ENCODE data around the gene NEMP1.
"Not testable (repeated sequence)": the region's sequence is repeated elsewhere in the genome, so short reads cannot be mapped to it uniquely, and the experiment has no call there.

NEMP1 gene

DNA sequence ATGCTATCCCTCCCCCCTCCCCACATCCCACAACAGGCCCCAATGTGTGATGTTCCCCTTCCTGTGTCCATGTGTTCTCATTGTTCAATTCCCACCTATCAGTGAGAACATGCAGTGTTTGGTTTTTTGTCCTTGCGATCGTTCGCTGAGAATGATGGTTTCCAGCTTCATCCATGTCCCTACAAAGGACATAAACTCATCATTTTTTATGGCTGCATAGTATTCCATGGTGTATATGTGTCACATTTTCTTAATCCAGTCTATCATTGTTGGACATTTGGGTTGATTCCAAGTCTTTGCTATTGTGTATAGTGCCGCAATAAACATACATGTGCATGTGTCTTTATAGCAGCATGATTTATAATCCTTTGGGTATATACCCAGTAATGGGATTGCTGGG, 25.4 kb downstream of the NEMP1 start:
- not testable (repeated sequence) for DNase-seq

DNA sequence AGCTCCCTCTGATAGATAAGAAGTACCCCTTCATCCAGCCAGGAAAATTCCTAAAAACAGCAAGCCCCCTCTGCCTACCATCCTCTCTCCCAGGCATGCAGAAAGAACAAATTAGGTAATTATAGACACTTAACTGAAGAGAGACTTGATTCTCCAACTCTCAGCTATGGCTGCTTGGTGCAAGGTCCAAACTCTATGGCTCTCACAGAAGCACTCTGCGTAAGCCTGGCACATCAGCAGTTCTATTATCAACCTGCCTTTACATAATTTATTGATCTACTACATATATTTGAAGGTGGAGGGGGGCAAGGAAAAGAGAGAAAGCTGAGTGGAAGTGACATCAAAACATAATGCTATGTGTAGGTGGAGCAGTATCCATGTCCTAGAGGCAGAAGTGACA, 27.6 kb downstream of the NEMP1 start:
- DNase-seq = no peak

DNA sequence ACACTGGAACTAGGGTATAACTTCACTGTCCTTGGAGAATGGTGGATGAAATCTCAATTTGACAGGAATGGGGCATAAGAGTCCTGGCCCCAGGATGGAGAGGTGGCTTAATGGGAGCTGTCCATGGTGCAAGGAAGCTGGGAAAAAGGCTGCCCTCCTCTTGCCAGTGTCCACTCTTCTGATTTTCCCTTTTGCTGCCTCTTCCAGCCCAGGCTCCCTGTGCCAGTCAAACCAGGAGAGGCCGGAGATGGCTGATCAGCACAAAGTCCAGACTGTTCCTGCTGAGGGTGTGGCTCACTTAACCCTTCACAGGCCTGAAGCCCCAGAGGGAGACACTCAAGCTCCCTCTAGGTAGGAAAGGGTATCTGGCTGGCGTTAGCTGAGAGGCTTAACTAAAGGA, 28.7 kb downstream of the NEMP1 start, which contains the start of gene MYO1A:
TSS of gene MYO1A (minus strand) at position 240 of the 400 bp plus-strand sequence. CDS start 1,806 bp downstream, outside the sequence.
- DNase-seq = no peak

DNA sequence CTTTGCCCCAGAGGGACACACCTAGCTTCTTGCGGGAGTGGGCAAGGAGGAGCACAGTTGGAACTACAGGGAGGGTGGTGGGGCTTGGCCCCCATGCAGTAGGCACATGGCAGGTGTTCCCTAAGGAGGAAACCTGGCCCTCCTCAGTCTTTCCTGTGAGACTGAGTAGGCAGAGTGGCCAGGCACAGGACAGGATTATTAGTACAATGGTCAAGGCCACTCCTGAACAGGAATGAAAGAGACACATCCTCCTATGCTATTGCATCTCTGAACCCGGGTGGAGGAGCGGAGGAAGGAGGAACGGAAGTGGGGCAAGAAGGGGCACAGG, 29.5 kb downstream of the NEMP1 start:
- DNase-seq = no peak

DNA sequence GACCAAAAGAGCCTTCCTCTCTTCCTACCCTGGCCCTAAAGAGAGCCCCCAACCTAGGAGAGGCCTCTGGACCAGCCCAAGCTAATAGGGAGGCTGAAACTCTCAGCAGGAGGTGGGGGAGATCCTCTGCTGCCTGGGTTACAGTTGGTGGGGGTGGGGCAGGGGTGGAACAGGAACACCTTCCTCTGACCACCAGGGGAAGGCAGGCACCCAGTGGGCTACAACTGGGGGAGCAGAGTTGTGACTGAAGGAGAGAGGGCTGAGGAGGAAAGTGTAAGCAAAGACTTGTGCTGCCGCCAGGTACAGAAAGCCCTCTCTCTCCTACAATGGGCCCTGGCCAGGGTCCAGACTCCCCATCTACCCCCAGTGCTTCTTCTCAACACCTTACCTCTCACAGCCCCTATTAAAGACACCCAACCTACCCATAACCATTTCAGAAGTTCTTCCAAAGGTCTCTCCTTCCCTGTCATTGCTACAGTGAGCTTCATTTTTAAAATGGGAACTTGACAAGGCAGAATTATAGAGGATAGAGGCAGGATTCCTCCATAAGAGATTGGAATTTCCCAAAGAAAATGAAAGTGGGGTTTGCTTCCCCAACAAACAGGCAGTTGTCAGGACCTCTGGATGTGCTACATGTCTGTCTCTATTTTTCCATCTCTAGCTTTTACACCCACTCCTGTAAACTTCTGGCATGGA, 30.0 kb downstream of the NEMP1 start:
- no peak for DNase-seq

DNA sequence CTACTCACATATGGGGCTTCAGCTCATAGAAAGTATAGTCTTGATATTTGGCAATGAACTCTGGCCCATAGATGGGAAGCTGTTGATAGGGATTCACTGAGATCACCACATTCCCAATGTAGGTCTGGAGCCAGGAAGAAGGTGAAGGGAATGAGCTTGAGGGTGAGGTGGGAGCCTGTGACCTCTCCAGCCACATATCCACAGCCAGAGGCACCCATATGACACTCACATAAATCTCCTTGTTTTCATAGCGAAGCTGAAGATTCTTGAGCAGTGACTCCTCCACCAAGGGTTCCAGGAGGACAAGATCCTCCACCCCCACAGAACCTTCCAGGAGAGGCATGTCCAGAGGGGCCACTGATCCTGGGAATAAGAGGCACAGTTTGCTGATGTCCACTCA, 30.6 kb downstream of the NEMP1 start:
- no peak for DNase-seq

DNA sequence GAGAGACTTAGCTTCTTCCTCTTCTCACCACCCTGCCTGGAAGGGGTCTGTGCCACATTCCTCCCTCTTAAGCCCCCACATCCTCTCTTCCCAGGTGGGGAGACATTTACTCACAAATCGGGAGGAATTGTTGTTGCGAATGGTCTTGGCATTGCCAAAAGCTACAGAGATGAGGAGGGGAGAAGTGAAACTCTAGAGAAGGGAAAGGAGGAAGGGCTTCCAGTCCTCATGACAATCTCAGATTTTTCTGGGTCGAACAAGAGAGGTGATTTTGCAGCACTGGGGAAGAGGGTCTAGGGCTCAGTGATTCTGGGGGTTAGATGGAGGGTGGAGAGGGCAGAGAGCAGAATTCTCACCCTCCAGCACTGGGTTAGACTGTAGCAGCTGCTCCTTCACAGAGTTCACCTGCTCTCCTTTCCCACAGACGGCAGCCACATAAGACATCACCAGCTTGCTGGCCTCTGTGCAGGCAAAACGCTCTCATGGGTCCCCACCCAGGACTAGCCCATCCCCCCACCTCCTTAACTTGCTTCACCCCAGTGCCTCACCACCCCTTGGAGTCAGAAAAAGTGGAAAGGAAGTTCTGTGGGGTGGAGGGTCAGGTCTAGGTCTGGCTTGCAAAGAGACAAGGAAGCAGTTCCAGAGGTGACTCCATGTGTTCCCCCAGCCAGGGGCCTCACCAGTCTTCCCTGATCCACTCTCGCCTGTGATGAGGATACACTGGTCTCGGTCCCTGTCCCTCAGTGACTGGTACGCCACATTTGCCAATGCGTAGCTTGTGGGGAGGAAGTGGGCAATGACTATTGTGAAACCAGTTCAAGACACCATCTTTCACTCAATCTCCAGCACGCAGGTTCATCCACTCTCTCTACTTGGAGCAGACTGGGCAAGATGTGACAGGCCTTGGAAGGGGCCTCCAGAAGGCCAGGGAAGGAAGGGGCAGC, 31.4 kb downstream of the NEMP1 start:
- no peak for DNase-seq

DNA sequence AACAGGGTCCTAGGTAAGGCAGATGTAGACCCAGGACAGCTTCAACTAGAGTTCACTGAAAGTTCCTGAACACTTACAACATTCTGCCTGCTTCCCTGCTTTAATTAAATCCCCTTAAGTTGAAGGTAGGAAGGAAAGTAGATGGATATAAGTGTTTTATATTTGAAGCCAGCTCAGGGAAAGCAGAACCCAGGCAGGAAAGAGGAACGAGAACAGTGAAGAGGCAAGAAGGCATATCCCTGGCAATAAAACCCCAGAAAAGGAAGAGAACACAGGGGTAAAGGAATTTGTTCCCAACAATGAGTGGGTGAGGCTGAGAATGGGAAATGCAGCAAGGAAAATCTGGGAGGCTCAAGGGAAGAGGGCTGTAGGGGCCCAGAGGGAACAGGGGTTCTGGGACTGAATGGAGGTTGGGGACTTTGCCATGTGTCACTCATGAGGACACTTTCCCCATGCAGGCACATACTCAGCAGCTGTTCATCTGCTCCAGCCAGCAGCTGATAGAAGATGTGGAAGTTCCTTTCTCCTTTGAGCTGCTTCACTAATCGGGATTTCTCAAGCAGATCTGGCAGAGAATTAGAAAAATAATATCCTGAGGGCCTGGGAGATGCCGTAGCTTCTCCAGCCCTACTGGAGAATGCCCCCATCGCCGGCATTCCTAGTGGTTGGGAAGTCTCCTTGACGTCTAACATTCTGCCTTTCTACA, 32.4 kb downstream of the NEMP1 start:
- no peak for DNase-seq

DNA sequence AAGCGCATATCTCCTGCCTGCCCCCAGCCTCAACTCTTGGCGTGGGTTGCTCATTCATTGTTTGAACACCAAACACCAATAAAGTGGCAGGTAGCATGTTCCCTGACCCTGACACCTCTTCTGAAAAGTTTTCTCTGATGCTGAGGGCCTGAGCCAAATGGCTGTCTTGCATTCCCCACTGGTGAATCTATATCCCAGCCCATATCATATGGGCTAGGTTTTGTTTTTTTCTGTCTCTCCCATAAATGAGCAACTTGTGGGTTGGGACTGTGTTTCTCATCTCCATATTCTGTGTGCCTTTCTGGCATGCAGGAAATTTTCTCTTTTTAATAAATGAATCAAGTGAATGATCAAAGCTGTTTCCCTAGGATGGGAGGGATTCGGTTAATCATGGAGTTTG, 33.7 kb downstream of the NEMP1 start:
- no peak for DNase-seq

DNA sequence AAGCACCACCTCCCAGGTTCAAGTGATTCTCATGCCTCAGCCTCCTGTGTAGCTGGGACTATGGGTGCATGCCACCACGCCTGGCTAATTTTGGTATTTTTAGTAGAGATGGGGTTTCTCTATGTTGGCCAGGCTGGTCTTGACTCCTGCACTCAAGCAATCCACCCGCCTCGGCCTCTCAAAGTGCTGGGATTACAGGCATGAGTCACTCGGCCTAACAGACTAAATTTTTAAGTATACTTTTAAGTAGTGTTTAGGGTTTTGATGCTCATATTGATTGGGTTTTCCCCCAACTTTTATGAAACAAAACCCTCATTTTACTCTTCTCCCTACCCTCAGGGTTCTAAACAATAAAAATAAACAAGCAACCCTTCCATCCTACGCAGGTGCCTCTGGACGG, 34.1 kb downstream of the NEMP1 start:
- DNase-seq = no peak

DNA sequence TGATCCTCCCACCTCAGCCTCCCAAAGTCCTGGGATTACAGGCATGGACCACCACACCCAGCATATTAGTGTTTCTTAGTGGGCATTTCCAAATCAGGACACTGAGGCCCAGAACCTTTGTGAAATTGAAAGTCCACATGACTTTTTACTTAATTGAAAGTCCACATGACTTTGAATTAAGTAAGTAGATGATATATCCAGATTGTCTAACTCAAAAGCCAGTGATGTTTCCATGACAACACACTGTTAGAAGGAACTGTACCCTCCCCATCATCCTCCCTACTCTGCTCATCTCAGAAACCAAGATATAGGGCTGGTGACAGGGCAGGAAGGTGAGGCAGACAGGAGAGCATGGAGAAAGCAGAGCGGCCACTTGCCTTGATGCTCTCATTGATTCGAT, 35.9 kb downstream of the NEMP1 start:
- DNase-seq = no peak

DNA sequence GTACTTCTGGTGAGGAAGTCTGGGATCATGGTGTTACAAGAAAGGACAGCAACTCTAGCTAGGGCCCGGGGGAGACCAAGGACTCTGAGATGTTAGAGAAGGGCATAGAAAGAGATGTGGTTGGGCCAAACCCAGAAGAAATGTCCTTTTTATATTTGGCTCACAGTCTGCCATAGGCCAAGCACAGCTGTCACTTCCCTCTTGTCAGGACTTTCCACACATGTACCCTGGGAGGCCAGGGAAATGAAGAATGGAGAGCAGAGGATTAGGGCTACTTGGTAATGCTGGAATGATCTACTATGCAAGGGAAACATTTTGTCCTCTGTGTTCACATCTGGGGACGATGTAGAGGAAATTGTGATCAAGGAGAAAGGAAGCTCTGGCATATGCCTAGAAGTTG, 37.8 kb downstream of the NEMP1 start:
- DNase-seq = no peak

DNA sequence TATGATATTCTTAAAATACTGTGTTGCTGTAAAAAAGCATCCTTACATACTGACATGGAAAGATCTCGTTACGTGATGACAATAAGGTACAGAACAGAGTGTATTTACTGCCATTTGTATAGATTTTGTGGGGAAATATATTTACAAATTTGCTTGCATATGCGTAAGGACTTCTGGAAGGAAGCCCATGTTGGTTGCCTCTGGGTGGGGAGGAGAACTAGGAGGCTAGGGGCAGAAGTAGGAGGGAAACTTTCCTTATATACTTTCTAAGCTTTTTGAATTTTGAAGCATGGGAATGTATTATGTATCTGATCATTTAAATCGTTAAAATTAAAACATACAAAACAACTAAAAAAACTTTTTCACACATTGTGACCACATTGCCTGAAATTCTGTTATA, 38.4 kb downstream of the NEMP1 start:
- DNase-seq = no peak

DNA sequence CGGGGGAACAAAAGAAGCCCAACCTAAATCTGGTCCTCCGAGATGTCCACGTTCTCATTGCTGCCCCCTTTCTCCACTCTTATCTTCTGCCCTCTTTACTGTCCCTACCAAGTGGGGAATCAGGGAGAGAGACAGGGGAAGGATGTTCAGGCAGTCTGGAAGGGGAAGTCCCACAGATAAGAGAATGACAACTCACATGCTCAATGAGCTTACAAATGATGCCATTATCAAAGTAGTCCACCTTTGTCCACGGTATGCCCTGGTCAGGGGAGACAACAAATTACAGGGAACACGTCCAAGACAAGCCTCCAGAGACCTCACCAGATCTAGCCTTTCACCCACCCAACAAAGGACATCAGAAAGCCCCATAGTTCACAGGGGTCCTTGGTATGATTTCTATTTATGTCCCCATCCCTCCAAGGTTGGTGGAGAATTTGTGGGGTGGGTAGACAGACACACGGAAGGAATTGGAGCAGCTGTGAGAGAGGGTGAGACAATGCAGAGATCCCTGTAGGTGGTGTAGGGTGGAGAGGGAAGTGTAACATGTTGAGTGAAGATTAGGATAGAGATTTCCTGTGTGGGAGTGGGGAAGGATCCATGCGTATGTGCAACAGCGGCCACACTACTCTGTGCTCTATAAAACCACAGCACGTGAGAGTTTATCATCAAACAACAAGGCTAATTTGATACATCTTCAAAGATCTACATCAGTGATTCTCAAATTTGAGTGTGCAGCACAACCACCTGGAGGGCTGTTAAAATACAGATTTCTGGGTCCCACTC, 39.4 kb downstream of the NEMP1 start:
- peak; percentile 68 for DNase-seq

DNA sequence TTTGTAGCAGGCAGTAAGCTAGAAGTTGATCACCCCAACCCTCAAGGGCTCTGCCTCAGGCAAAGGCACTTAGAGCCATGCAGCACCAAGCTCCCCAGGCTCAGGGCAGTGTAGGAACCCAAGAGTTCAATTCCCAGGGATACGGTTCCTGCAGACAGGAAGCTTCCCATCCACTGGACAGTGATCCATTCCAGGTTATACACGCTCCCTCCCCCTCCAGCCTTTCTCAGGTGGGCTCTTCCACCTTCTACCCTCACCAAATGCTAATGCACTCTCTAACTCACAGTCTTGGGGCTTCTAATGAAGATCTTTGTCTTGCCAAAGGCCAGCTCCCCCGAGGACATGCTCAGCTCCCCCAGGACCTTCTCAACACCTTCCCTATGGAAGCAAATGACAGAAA, 41.3 kb downstream of the NEMP1 start:
- no peak for DNase-seq

DNA sequence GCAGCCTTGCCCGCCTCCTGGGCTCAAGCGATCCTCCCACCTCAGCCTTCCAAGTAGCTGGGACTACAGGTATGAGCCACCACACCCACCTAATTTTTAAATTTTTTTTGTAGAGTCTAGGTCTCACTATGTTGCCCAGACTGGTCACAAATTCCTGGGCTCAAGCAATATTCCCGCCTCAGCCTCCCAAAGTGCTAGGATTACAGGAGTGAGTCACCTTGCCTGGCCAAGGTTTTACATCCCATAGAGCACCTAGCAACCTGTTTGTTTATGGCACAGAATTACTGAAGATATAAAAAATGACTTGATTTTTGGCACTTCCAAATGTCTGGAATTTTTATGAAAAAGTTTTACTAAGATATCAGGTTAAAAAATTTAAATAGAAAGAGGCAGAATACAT, 45.2 kb downstream of the NEMP1 start:
- DNase-seq = no peak

DNA sequence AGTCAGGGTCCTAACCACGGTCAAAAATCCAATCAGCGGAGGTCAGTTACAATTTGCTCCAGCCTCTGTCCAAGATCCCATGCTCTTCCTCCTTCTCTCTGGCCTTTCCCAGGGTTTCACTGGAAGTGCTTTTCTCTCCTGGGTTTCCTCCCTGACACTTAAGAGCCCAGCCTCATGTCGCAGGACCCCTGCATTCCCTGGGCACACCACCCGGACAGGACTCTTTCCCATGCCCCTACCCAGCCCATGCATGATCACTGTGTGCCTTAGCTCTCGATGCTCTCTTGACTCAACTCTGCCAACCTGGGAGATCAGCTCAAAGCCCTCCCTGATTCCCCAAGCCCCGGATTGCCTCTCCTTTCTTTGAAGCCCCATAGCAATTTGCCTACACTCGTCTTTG, 46.8 kb downstream of the NEMP1 start:
- DNase-seq = no peak

DNA sequence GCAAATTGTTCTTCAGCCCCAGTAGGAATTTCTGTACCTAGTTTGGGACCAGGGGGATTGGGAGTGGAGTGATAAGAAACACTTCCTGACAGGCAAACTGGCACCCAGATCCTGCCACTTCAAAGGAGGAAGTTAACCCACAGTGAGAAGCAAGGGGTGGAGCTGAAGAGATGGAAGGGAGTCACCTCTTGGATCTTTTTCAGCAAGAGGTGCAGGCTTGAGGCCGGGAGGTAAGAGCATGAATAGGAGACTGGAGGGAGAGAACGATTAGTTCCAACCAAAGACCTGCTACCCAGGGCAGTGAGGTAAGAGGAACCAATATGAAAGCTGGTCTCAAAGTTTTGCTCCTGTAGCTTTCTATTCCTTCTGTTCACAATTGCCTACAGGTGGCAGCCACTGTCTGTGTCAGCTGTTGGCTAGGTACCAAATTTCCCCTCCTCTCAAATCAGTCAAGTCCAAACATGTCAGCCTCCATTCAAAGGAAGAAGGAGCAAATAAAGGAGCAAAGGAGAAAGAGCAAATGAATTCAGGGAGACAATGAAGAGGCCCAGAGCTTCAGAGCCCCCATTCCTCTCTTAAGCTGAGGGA, 47.4 kb downstream of the NEMP1 start:
- peak; percentile 65 for DNase-seq

DNA sequence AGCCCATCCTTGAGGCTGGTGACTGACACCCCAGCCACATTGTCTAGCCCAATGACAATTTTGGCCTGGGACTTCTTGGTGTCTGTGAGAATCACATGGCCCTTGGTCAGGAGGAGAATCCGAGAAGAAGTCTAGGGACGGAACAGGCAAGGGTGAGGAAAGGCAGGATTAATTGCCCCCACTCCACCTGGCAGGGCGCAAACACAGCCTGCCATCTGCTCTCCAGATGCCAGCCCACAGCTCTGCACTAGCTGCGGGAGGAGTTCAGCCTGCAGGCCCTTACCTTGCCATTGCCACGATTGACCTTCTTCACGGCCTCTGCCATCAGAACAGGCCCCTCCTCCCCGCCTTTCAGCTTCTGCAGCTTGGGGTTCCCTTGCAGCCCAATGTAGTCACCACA, 49.1 kb downstream of the NEMP1 start:
- no peak for DNase-seq

DNA sequence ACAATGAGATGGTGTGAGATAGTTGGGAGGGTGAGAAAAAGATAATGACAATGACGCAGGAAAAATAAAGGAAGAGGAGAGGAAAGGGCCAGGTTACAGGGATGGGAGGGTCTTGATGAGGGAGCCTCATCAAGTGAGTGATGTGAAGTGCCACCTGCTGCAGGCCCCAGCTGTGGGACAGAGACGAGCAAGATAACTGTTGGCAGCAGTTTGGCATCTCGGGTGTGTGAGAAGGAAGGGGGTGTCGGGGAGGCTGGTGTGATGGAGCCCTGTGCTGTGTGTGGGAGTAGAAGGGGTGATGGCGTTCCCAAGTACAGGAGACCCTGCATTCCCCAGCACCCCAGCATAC, 50.8 kb downstream of the NEMP1 start:
- no peak for DNase-seq

DNA sequence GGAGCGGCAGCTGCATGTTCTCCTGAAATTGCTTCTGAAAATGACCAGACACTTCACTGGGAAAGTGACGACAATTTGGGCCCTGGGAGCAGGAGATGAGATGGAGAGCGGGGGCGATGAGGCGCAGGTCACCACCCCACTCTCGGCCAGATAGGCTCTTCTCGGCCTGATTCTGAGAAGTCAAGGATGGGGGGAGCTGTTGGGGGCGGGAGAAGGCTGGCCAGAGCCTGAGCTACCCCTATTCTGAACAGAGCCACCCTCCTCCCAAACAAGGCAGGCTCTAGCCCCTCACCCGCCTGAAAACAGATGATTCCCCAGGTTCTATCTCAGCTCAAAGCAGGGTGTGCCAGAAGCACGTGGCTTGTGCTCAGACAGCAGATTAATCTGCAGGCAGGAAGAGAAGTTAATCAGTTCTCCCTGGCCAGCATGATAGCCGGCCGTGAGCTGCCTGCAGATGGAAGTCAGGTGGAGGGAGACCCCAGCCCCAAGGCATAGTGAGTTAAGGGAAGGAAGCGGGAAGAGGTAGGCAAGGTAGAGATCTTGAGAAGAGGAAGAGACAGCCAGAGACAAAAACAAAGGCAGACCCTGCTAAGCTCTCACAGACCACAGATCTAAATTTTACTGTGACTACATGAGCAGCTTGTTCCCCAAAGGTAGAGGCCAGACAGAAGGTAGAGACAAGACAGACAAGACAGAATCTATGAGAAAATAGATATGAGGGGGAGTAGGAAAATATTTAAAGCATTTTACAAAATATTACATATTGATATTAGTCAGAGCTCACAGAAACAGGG, 51.4 kb downstream of the NEMP1 start:
- peak; percentile 62 for DNase-seq

DNA sequence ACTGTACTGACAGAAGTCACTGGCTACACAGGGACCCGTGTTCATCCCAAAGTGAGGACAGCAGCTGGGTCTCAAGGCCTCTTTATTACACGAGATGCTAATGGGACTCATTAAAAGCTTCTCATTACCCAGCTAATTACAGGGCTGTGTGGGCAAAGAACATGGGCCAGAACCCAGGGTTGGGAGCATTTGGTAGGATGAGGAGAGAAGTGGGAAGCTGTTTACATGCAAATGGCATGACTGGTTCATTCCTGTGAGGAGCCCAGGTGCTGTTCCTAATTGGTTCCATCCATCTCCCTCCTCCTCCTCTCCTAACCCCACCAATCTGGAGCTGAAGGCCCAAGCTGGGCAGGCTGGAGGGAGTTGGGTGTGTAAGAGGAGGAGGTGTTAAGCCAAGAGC, 53.4 kb downstream of the NEMP1 start:
- no peak for DNase-seq

Data from OCI-M1 (cell line).